Stimulated activated CD8-positive, alpha-beta memory T cell treated with anti-CD3 and anti-CD28 coated beads, Interleukin-12 subunit alpha, Interleukin-12 subunit beta, amount 100 ng/mL, for 24 hours (primary cell): ENCODE results near the gene YIF1B.
"Not testable (repeated sequence)": the region's sequence is repeated elsewhere in the genome, so short reads cannot be mapped to it uniquely, and the experiment has no call there.

Experiments
- DNase-seq: peaks from one replicate; pipeline ENCODE4 v3.0.0-alpha.2; 2020; ENCODE audit errors: extremely low read depth

The YIF1B gene

GRCh38 chr19:38276942-38277517 lies 38.7 kb downstream of the YIF1B start:
- no peak for DNase-seq

DNA sequence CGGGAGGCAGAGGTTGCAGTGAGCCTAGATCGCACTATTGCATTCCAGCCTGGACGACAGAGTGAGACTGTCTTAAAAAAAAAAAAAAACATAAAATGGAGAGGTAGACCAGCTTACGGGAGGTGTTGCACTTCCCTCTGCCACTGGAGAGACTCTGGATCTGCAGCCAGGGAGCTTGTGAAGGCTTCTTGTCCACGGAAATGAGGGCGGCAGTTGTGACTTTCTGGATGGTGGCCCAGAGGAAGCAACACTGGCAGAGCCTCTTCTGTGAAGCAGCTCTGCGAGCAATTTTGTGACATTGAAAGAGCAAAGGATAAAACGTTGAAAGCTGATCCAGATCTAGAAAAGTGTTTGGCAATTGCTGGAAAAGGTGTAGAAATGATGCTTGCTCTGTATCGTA lies 41.0 kb downstream of the YIF1B start:
- no peak for DNase-seq

DNA sequence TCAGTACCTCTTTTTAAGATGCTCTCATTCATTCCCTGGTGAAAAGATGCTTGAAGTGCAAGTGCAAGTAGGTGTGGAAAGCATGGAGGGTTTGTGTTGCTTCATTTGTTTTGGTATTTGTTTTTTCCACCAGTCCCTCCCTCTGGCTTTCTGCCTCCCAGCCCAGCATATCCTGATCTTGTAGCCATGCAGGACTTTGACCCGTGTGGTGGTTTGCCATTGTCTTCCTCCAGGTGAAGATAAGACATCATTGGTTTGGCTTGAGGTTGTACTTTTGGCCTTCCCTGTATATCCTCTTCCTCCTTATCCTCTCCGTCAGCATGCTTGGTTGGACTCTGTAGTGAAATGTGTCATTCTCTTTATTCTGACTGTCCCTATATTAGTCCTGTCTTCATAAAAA lies 42.2 kb downstream of the YIF1B start:
- no peak for DNase-seq

GRCh38 chr19:38270587-38271167 lies 45.1 kb downstream of the YIF1B start:
- DNase-seq, result no peak

DNA sequence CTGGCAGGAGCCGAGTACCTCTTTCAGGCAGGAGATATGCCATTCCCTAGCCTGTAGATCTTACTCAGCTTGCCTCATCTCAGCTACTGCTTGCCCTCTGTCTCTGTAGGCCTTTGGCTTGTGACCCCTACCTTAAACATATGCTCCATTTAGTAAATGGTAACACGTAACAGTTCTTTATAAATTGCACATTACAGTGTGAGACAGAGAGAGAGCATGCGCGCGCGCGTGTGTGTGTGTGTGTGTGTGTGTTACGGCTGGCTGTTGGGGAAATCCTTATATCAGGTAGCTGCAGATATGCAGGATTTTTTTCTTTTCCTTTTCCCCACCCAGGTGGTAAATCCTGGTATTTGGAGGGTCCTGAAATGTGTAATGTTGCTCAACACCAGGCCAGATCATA lies 47.2 kb downstream of the YIF1B start:
- no peak for DNase-seq

- no peak for DNase-seq
These were observed 47.8 kb downstream of the YIF1B start for GRCh38 chr19:38267761-38268483.

DNA sequence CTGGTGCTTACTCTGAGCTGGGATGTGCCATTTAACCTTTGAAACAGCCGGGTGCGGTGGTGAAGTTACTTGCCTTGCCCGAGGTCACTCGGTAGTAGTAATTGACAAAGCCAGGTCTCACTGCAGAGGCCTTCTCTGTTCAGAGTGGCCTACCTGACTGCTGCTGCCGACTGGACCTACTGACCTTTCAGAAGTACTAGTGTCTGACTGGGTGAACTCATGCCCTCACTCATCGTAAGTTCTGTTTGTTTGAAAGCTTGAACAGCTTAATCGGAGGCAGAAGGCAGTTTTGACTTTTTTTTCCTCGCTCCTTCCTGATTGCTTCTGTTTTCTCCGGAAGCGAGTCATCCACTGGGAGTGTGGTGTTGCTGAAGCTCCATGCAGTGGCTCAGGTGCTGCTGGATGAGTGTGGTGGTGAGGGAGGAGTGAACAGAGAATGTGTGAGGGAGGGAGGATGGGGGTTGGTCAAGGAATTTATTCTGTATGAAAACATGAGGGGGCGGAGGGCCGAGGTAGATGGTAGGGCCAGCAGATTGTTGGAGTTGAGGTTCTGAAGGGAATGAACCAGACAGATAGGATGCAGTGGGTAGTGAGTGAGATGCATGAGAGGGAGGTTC lies 48.7 kb downstream of the YIF1B start:
- DNase-seq, result no peak

GRCh38 chr19:38265921-38266429 lies 49.8 kb downstream of the YIF1B start:
- DNase-seq, result no peak

- DNase-seq, result no peak
These were observed 50.4 kb downstream of the YIF1B start for GRCh38 chr19:38265213-38265861.

DNA sequence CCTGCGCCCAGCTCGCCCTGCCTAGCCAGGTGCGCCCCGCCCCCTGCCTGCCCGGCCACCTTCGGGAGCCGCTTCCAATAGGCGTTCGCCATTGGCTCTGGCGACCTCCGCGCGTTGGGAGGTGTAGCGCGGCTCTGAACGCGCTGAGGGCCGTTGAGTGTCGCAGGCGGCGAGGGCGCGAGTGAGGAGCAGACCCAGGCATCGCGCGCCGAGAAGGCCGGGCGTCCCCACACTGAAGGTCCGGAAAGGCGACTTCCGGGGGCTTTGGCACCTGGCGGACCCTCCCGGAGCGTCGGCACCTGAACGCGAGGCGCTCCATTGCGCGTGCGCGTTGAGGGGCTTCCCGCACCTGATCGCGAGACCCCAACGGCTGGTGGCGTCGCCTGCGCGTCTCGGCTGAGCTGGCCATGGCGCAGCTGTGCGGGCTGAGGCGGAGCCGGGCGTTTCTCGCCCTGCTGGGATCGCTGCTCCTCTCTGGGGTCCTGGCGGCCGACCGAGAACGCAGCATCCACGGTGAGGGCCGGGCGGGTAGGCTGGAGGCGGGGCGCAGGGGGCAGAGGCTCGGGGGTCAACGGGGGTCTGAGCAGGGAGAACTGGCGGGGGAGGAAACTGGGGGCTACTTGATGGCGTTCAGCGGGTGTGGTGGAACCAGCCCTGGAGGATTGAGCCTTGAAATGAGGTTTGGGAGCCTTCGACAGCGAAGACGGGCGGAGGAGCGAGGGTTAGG lies 51.1 kb downstream of the YIF1B start, which contains the start of gene SPINT2:
Gene SPINT2, plus strand, starts transcription at position 88 of the 727 bp plus-strand sequence. Its CDS starts 320 bp downstream, at position 408.
- no peak for DNase-seq

GRCh38 chr19:38263689-38264485 lies 51.9 kb downstream of the YIF1B start:
- peak; percentile 21 for DNase-seq

GRCh38 chr19:38262585-38263268 lies 53.0 kb downstream of the YIF1B start:
- no peak for DNase-seq

DNA sequence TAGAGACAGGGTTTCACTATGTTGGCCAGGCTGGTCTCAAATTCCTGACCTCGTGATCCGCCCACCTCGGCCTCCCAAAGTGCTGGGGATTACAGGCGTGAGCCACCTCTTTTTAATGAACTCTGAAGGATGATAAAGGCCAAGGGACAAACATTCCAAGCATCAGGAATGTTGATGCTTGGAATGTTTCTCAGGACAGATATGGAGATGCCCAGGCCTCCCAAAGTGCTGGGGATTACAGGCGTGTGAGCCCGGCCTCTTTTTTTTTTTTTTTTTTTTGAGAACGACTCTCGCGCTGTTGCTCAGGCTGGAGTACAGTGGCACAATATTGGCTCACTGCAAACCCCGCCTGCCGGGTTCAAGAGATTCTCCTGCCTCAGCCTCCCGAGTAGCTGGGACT lies 53.8 kb downstream of the YIF1B start:
- not testable (repeated sequence) for DNase-seq

- no peak for DNase-seq
These were observed 60.2 kb downstream of the YIF1B start for GRCh38 chr19:38255383-38256014.

DNA sequence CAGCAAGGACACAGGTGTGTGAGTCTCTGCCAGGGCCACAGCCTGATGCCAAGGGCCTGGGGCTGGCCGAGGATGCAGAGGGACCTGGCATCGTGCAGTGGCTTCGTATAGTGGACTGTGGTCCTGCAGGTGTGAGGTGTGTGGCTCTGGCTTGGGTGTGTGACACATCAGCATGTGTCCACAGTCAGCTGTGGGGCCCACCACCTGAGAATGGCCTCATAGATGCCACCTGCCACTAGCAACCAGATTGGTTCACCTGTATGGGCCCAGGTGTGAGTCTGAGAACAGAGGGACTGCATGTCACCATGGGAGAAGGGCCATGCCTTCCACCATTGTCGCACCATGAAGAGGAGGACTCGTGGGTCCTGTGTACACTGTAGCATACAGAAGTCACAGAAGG lies 62.0 kb downstream of the YIF1B start:
- no peak for DNase-seq
